Mesenchymal stem cell (in vitro differentiated cells and primary cell): Measurements from ENCODE around the gene KIF25.

Source experiments
- DNase-seq: peaks from one replicate; pipeline ENCODE4 v3.0.0-alpha.2; 2013
- H2AFZ ChIP-seq: one replicate; pipeline ENCODE4 v1.6.1; 2013; ENCODE audit warnings: low read depth, mild to moderate bottlenecking, control low read depth, inconsistent platforms, low read length, moderate library complexity
- H2AK5ac ChIP-seq: 2 replicates; pipeline ENCODE4 v1.6.1; 2013; ENCODE audit warnings: low read length, moderate library complexity, mild to moderate bottlenecking, inconsistent platforms; ENCODE audit not compliant: severe bottlenecking
- H2BK120ac ChIP-seq: one replicate; pipeline ENCODE4 v1.6.1; 2013; ENCODE audit warnings: low read depth, mild to moderate bottlenecking, inconsistent platforms, low read length, moderate library complexity
- H2BK12ac ChIP-seq, 2 experiments: one replicate each; pipeline ENCODE4 v1.6.1; 2013; ENCODE audit warnings: inconsistent platforms in 2 of 2, low read length in 2 of 2, mild to moderate bottlenecking in 2 of 2, moderate library complexity in 2 of 2, control low read depth in 1 of 2
- H2BK15ac ChIP-seq: one replicate; pipeline ENCODE4 v1.6.1; 2013; ENCODE audit warnings: mild to moderate bottlenecking, low read depth, inconsistent platforms; ENCODE audit not compliant: poor library complexity, severe bottlenecking
- H2BK5ac ChIP-seq: 2 replicates; pipeline ENCODE4 v1.6.1; 2013; ENCODE audit warnings: low read depth, mild to moderate bottlenecking, low read length, control low read depth, inconsistent platforms; ENCODE audit not compliant: poor library complexity, severe bottlenecking
- H3K14ac ChIP-seq, 2 experiments: one replicate each; pipeline ENCODE4 v1.6.1; 2013; ENCODE audit warnings: inconsistent platforms in 2 of 2, low read length in 2 of 2, control low read depth in 1 of 2, mild to moderate bottlenecking in 1 of 2, moderate library complexity in 1 of 2
- H3K18ac ChIP-seq, 2 experiments: one replicate each; pipeline ENCODE4 v1.6.1; 2013; ENCODE audit warnings: inconsistent platforms in 2 of 2, low read length in 2 of 2, control low read depth in 1 of 2, low read depth in 1 of 2, mild to moderate bottlenecking in 1 of 2
- H3K23ac ChIP-seq, 2 experiments: one replicate each; pipeline ENCODE4 v1.6.1; 2013; ENCODE audit warnings: inconsistent platforms in 2 of 2, low read length in 2 of 2, mild to moderate bottlenecking in 2 of 2, moderate library complexity in 2 of 2, control low read depth in 1 of 2
- H3K27ac ChIP-seq: 2 replicates; pipeline ENCODE4 v1.5.1; 2013; ENCODE audit warnings: mild to moderate bottlenecking, moderate library complexity, low read length, control low read depth, inconsistent platforms; ENCODE audit not compliant: poor library complexity, severe bottlenecking
- H3K27me3 ChIP-seq, 2 experiments: 2 replicates each; pipeline versions ENCODE4 v1.6.1 to v1.7.0; 2013; ENCODE audit warnings: low read length in 2 of 2, mild to moderate bottlenecking in 2 of 2, moderate library complexity in 2 of 2, control low read depth in 1 of 2, inconsistent platforms in 1 of 2; ENCODE audit not compliant: control insufficient read depth in 1 of 2, insufficient read depth in 1 of 2
- H3K36me3 ChIP-seq, 2 experiments: 2 replicates each; pipeline versions ENCODE4 v1.6.1 to v1.7.0; 2013; ENCODE audit warnings: low read length in 2 of 2, control low read depth in 1 of 2, inconsistent platforms in 1 of 2, low read depth in 1 of 2, mild to moderate bottlenecking in 1 of 2; ENCODE audit not compliant: insufficient read depth in 2 of 2, control insufficient read depth in 1 of 2
- H3K4ac ChIP-seq, 2 experiments: one replicate each; pipeline ENCODE4 v1.6.1; 2013; ENCODE audit warnings: inconsistent platforms in 2 of 2, low read length in 2 of 2, mild to moderate bottlenecking in 2 of 2, moderate library complexity in 2 of 2, control low read depth in 1 of 2, low read depth in 1 of 2
- H3K4me1 ChIP-seq: 2 replicates; pipeline ENCODE4 v1.6.1; 2013; ENCODE audit warnings: low read depth, low read length, control low read depth; ENCODE audit not compliant: control insufficient read depth, insufficient read depth
- H3K4me2 ChIP-seq: 2 replicates; pipeline ENCODE4 v1.6.1; 2013; ENCODE audit warnings: low read length, mild to moderate bottlenecking, inconsistent platforms; ENCODE audit not compliant: poor library complexity, severe bottlenecking
- H3K4me3 ChIP-seq, 2 experiments: 2 replicates each; pipeline versions ENCODE4 v1.5.1 to v1.7.0; 2013; ENCODE audit warnings: low read length in 2 of 2, mild to moderate bottlenecking in 2 of 2, control low read depth in 1 of 2, low read depth in 1 of 2; ENCODE audit not compliant: insufficient read depth in 1 of 2
- H3K79me1 ChIP-seq: replicated peaks from 2 replicates; pipeline ENCODE4 v1.6.1; 2013; ENCODE audit warnings: mild to moderate bottlenecking, control low read depth, low read length, inconsistent platforms; ENCODE audit not compliant: poor library complexity, severe bottlenecking
- H3K9ac ChIP-seq: 2 replicates; pipeline ENCODE4 v1.7.0; 2013; ENCODE audit warnings: mild to moderate bottlenecking, low read length, moderate library complexity
- H3K9me3 ChIP-seq: 2 replicates; pipeline ENCODE4 v1.7.0; 2013; ENCODE audit warnings: mild to moderate bottlenecking, low read length; ENCODE audit not compliant: control insufficient read depth
- H4K8ac ChIP-seq: one replicate; pipeline ENCODE4 v1.6.1; 2013; ENCODE audit warnings: inconsistent platforms, mild to moderate bottlenecking, low read length, moderate library complexity
- H4K91ac ChIP-seq: one replicate; pipeline ENCODE4 v1.6.1; 2013; ENCODE audit warnings: mild to moderate bottlenecking, low read length, inconsistent platforms
- WGBS: methylation state at CpG from one replicate; pipeline ENCODE4 v1.1.7; 2013; ENCODE audit warnings: mixed read lengths; 5-methylcytosine and 5-hydroxymethylcytosine counted together

Gene KIF25

GRCh38 chr6:167990016-167990945 lies 7.2 kb upstream of the KIF25 start:
- no peak for DNase-seq
- no peak overlapping the region for H3K4me3 ChIP-seq
- H2BK12ac ChIP-seq: peak overlapping the region in 1 of 2 experiments; percentile 56
- no peak overlapping the region for H3K9ac ChIP-seq
- H4K91ac ChIP-seq: no peak overlapping the region
- H3K4me2 ChIP-seq: no peak overlapping the region
- no peak overlapping the region for H3K18ac ChIP-seq
- H2AK5ac ChIP-seq: no peak overlapping the region
- no peak overlapping the region for H3K27ac ChIP-seq
- no peaks in the 10 kb centered on the region for H3K27me3 ChIP-seq
- H2AFZ ChIP-seq: no peak overlapping the region
- no peaks in the 10 kb centered on the region for H3K9me3 ChIP-seq
- H2BK15ac ChIP-seq: no peak overlapping the region
- no peak overlapping the region for H3K14ac ChIP-seq
- no peak overlapping the region for H3K4ac ChIP-seq
- peaks cover 2% of the 10 kb centered on the region for H3K4me1 ChIP-seq
- H2BK120ac ChIP-seq: no peak overlapping the region
- WGBS: 96% methylated on average over 75 of the region's 75 CpGs
- no peak overlapping the region for H2BK5ac ChIP-seq
- H3K79me1 ChIP-seq: no peaks in the 10 kb centered on the region
- H3K23ac ChIP-seq: no peak overlapping the region
- no peaks in the 10 kb centered on the region for H3K36me3 ChIP-seq
- no peak overlapping the region for H4K8ac ChIP-seq

- peaks cover 0 to 10% of the 10 kb centered on the region in 2 experiments for H3K27me3 ChIP-seq
- H3K79me1 ChIP-seq: no peaks in the 10 kb centered on the region
- no peak overlapping the region for H2BK120ac ChIP-seq
- H4K8ac ChIP-seq: no peak overlapping the region
- no peak overlapping the region for H4K91ac ChIP-seq
- H2BK15ac ChIP-seq: no peak overlapping the region
- no peaks in the 10 kb centered on the region for H3K9me3 ChIP-seq
- H3K4me1 ChIP-seq: peaks cover 2% of the 10 kb centered on the region
- no peak for DNase-seq
- H2AFZ ChIP-seq: no peak overlapping the region
- H3K4me3 ChIP-seq: peak overlapping the region in 1 of 2 experiments; percentile 44
- H3K27ac ChIP-seq: no peak overlapping the region
- 86% methylated on average over 10 of the region's 16 CpGs for WGBS
- no peak overlapping the region for H3K4me2 ChIP-seq
- no peak overlapping the region for H2BK5ac ChIP-seq
- no peak overlapping the region for H3K9ac ChIP-seq
- no peak overlapping the region for H2AK5ac ChIP-seq
- no peak overlapping the region for H3K14ac ChIP-seq
- no peak overlapping the region for H3K4ac ChIP-seq
- H3K36me3 ChIP-seq: no peaks in the 10 kb centered on the region
- H3K23ac ChIP-seq: no peak overlapping the region
- no peak overlapping the region for H3K18ac ChIP-seq
- no peak overlapping the region for H2BK12ac ChIP-seq
Observed at GRCh38 chr6:167993169-167993568, 4.3 kb upstream of the KIF25 start.

- H3K9me3 ChIP-seq: no peaks in the 10 kb centered on the region
- no peak overlapping the region for H3K18ac ChIP-seq
- H2BK12ac ChIP-seq: no peak overlapping the region
- peaks cover 2% of the 10 kb centered on the region for H3K4me1 ChIP-seq
- H2BK5ac ChIP-seq: no peak overlapping the region
- H4K8ac ChIP-seq: no peak overlapping the region
- H2BK120ac ChIP-seq: no peak overlapping the region
- no peaks in the 10 kb centered on the region for H3K36me3 ChIP-seq
- no peak for DNase-seq
- no peak overlapping the region for H2BK15ac ChIP-seq
- no peak overlapping the region for H3K9ac ChIP-seq
- peaks cover 0 to 10% of the 10 kb centered on the region in 2 experiments for H3K27me3 ChIP-seq
- no peak overlapping the region for H3K27ac ChIP-seq
- H2AFZ ChIP-seq: no peak overlapping the region
- 90% methylated on average over 7 of the region's 11 CpGs for WGBS
- no peak overlapping the region for H2AK5ac ChIP-seq
- H3K4ac ChIP-seq: no peak overlapping the region
- H3K79me1 ChIP-seq: no peaks in the 10 kb centered on the region
- no peak overlapping the region for H3K4me3 ChIP-seq
- H3K4me2 ChIP-seq: no peak overlapping the region
- H3K14ac ChIP-seq: no peak overlapping the region
- no peak overlapping the region for H4K91ac ChIP-seq
- H3K23ac ChIP-seq: no peak overlapping the region
Observed at GRCh38 chr6:167993831-167994230, 3.6 kb upstream of the KIF25 start.

GRCh38 chr6:167995302-167995701 lies 2.2 kb upstream of the KIF25 start:
- no peak overlapping the region for H2AFZ ChIP-seq
- H3K4me2 ChIP-seq: no peak overlapping the region
- H3K9me3 ChIP-seq: no peaks in the 10 kb centered on the region
- no peak overlapping the region for H3K18ac ChIP-seq
- no peak overlapping the region for H4K91ac ChIP-seq
- WGBS: 95% methylated on average over 12 of the region's 12 CpGs
- H3K27ac ChIP-seq: no peak overlapping the region
- H4K8ac ChIP-seq: no peak overlapping the region
- no peak overlapping the region for H2BK5ac ChIP-seq
- H3K23ac ChIP-seq: no peak overlapping the region
- DNase-seq: no peak
- H3K14ac ChIP-seq: no peak overlapping the region
- H2AK5ac ChIP-seq: no peak overlapping the region
- no peak overlapping the region for H2BK120ac ChIP-seq
- peaks cover 0 to 17% of the 10 kb centered on the region in 2 experiments for H3K27me3 ChIP-seq
- H3K4ac ChIP-seq: no peak overlapping the region
- peak overlapping the region in 1 of 2 experiments; percentile 49 for H2BK12ac ChIP-seq
- H3K79me1 ChIP-seq: no peaks in the 10 kb centered on the region
- no peak overlapping the region for H3K9ac ChIP-seq
- H3K4me3 ChIP-seq: no peak overlapping the region
- no peaks in the 10 kb centered on the region for H3K36me3 ChIP-seq
- H3K4me1 ChIP-seq: no peaks in the 10 kb centered on the region
- H2BK15ac ChIP-seq: peak overlapping the region; percentile 44
